HG03139 (cell line): ENCODE results near the gene SLC7A8.
A peak's percentile ranks its signal among the peaks of the same experiment; 100 is the strongest.

Experiments used
- ATAC-seq: cut with Tn5 transposase; IDR thresholded peaks from one replicate; pipeline ENCODE4 v1.9.1; 2021; ENCODE audit not compliant: unreplicated experiment

SLC7A8 gene

GRCh38 chr14:23136566-23137133, 46.8 kb downstream of the SLC7A8 start:
- ATAC-seq: no peak

- ATAC-seq: no peak
Measured at GRCh38 chr14:23132970-23133369, 50.5 kb downstream of the SLC7A8 start.

GRCh38 chr14:23131482-23131881, 52.0 kb downstream of the SLC7A8 start:
- no peak for ATAC-seq

- ATAC-seq: no peak
Measured at GRCh38 chr14:23130871-23131270, 52.6 kb downstream of the SLC7A8 start.

- no peak for ATAC-seq
Measured at GRCh38 chr14:23129759-23130316, 53.6 kb downstream of the SLC7A8 start.

- no peak for ATAC-seq
Measured at GRCh38 chr14:23128969-23129758, 54.3 kb downstream of the SLC7A8 start.

- no peak for ATAC-seq
Measured at GRCh38 chr14:23127861-23128260, 55.6 kb downstream of the SLC7A8 start.

GRCh38 chr14:23126548-23127278, 56.7 kb downstream of the SLC7A8 start:
- ATAC-seq: no peak

- no peak for ATAC-seq
Measured at GRCh38 chr14:23125933-23126524, 57.4 kb downstream of the SLC7A8 start.

GRCh38 chr14:23125011-23125410, 58.4 kb downstream of the SLC7A8 start:
- no peak for ATAC-seq

GRCh38 chr14:23124337-23124954, 59.0 kb downstream of the SLC7A8 start:
- ATAC-seq: no peak

GRCh38 chr14:23123419-23123818, 60.0 kb downstream of the SLC7A8 start:
- ATAC-seq: no peak

- ATAC-seq: no peak
Measured at GRCh38 chr14:23122086-23122485, 61.4 kb downstream of the SLC7A8 start.

GRCh38 chr14:23121361-23121771, 62.1 kb downstream of the SLC7A8 start:
- ATAC-seq: no peak

- ATAC-seq: peak; percentile 67
Measured at GRCh38 chr14:23120541-23121251, 62.8 kb downstream of the SLC7A8 start.

GRCh38 chr14:23119363-23120327, 63.8 kb downstream of the SLC7A8 start:
- ATAC-seq: no peak

GRCh38 chr14:23118506-23119362, 64.7 kb downstream of the SLC7A8 start, which contains the start of gene CEBPE:
Gene CEBPE, minus strand, starts transcription at chr14:23119255. Its CDS starts 164 bp downstream, at chr14:23119091.
- no peak for ATAC-seq
